H9 (cell line): ENCODE results near the gene STIM2. TPM values are rescaled to one million over a fixed set of nuclear protein-coding genes. Genes with fewer than 3 reads are reported as not detected.

Experiments
- DNase-seq: peaks from one replicate; pipeline ENCODE4 v3.0.0-alpha.2; 2017
- H2AFZ ChIP-seq: one replicate; pipeline ENCODE4 v1.6.1; 2013; ENCODE audit warnings: mild to moderate bottlenecking, low read length, control low read depth, moderate library complexity
- H2AK5ac ChIP-seq: 2 replicates; pipeline ENCODE4 v1.6.1; 2013; ENCODE audit warnings: low read length, control low read depth, mixed read lengths; ENCODE audit not compliant: insufficient read length
- H2BK120ac ChIP-seq: one replicate; pipeline ENCODE4 v1.6.1; 2013; ENCODE audit warnings: low read depth, mild to moderate bottlenecking, low read length, control low read depth, inconsistent platforms; ENCODE audit not compliant: poor library complexity, severe bottlenecking
- H2BK12ac ChIP-seq: 2 replicates; pipeline ENCODE4 v1.6.1; 2013; ENCODE audit warnings: low read length, control low read depth, mixed read lengths, low read depth; ENCODE audit not compliant: insufficient read length
- H2BK15ac ChIP-seq: 2 replicates; pipeline ENCODE4 v1.6.1; 2013; ENCODE audit warnings: low read depth, low read length, control low read depth
- H2BK20ac ChIP-seq: one replicate; pipeline ENCODE4 v1.6.1; 2013; ENCODE audit warnings: low read depth, mild to moderate bottlenecking, low read length, control low read depth, inconsistent platforms; ENCODE audit not compliant: poor library complexity, severe bottlenecking
- H2BK5ac ChIP-seq: 2 replicates; pipeline ENCODE4 v1.6.1; 2013; ENCODE audit warnings: low read length, control low read depth, mixed read lengths; ENCODE audit not compliant: insufficient read length
- H3K14ac ChIP-seq: 2 replicates; pipeline ENCODE4 v1.6.1; 2013; ENCODE audit warnings: low read length, control low read depth; ENCODE audit not compliant: insufficient read depth
- H3K18ac ChIP-seq: 2 replicates; pipeline ENCODE4 v1.6.1; 2013; ENCODE audit warnings: low read depth, mild to moderate bottlenecking, mixed read lengths, low read length, control low read depth; ENCODE audit not compliant: insufficient read length
- H3K23ac ChIP-seq: 2 replicates; pipeline ENCODE4 v1.6.1; 2013; ENCODE audit warnings: low read length, control low read depth, mixed read lengths, low read depth; ENCODE audit not compliant: insufficient read length
- H3K23me2 ChIP-seq: 2 replicates; pipeline ENCODE4 v1.6.1; 2013; ENCODE audit warnings: low read depth, mild to moderate bottlenecking, mixed read lengths, low read length, control low read depth; ENCODE audit not compliant: insufficient read length, poor library complexity, severe bottlenecking
- H3K27ac ChIP-seq: 2 replicates; pipeline ENCODE4 v1.5.1; 2013; ENCODE audit warnings: low read length, control low read depth, mixed read lengths, low read depth; ENCODE audit not compliant: insufficient read length
- H3K27me3 ChIP-seq: 2 replicates; pipeline ENCODE4 v1.6.1; 2013; ENCODE audit warnings: low read length, control low read depth, inconsistent platforms; ENCODE audit not compliant: insufficient read depth
- H3K4ac ChIP-seq: 2 replicates; pipeline ENCODE4 v1.6.1; 2013; ENCODE audit warnings: low read depth, mild to moderate bottlenecking, control low read depth, inconsistent platforms, low read length, moderate library complexity
- H3K4me1 ChIP-seq: 2 replicates; pipeline ENCODE4 v1.6.1; 2013; ENCODE audit warnings: low read length, control low read depth, inconsistent platforms; ENCODE audit not compliant: insufficient read depth
- H3K4me2 ChIP-seq: 2 replicates; pipeline ENCODE4 v1.6.1; 2013; ENCODE audit warnings: low read length, control low read depth, mixed read lengths; ENCODE audit not compliant: insufficient read length, insufficient read depth
- H3K56ac ChIP-seq: 2 replicates; pipeline ENCODE4 v1.6.1; 2013; ENCODE audit warnings: low read depth, mild to moderate bottlenecking, mixed read lengths, low read length, control low read depth; ENCODE audit not compliant: insufficient read length
- H3K79me1 ChIP-seq: 2 replicates; pipeline ENCODE4 v1.6.1; 2013; ENCODE audit warnings: low read depth, mild to moderate bottlenecking, moderate library complexity, low read length, control low read depth, inconsistent platforms; ENCODE audit not compliant: insufficient read depth, poor library complexity, severe bottlenecking
- H3K79me2 ChIP-seq: 2 replicates; pipeline ENCODE4 v1.6.1; 2013; ENCODE audit warnings: low read length, control low read depth, inconsistent platforms; ENCODE audit not compliant: insufficient read depth
- H3K9ac ChIP-seq: 2 replicates; pipeline ENCODE4 v1.6.1; 2013; ENCODE audit warnings: low read length, control low read depth, mixed read lengths; ENCODE audit not compliant: insufficient read length; ENCODE audit errors: extremely low read depth
- H3K9me3 ChIP-seq: one replicate; pipeline ENCODE4 v1.6.1; 2013; ENCODE audit warnings: low read depth, low read length, inconsistent platforms; ENCODE audit not compliant: control insufficient read depth
- H3T11ph ChIP-seq: one replicate; pipeline ENCODE4 v1.6.1; 2013; ENCODE audit warnings: mild to moderate bottlenecking, low read length, control low read depth, inconsistent platforms
- H4K20me1 ChIP-seq: one replicate; pipeline ENCODE4 v1.6.1; 2013; ENCODE audit not compliant: control insufficient read depth, insufficient read length, insufficient read depth
- H4K5ac ChIP-seq: 2 replicates; pipeline ENCODE4 v1.6.1; 2013; ENCODE audit warnings: low read depth, mild to moderate bottlenecking, mixed read lengths, low read length, control low read depth; ENCODE audit not compliant: insufficient read length
- H4K8ac ChIP-seq: replicated peaks from 2 replicates; pipeline ENCODE4 v1.6.1; 2013; ENCODE audit warnings: low read length, control low read depth, mixed read lengths, low read depth; ENCODE audit not compliant: insufficient read length
- H4K91ac ChIP-seq: 2 replicates; pipeline ENCODE4 v1.6.1; 2013; ENCODE audit warnings: low read depth, mild to moderate bottlenecking, moderate library complexity, mixed read lengths, low read length, control low read depth; ENCODE audit not compliant: insufficient read length
- H3K27ac Mint-ChIP-seq, 3 experiments: 2 replicates in 2 of 3; 3 replicates in 1 of 3; pipeline ENCODE4 v1.8.0; 2020 to 2021; ENCODE audit warnings: mixed read lengths in 3 of 3, mild to moderate bottlenecking in 1 of 3, moderate library complexity in 1 of 3
- H3K27me3 Mint-ChIP-seq: 2 replicates; pipeline ENCODE4 v1.8.0; 2021; ENCODE audit warnings: low read depth, mild to moderate bottlenecking, moderate library complexity, mixed read lengths
- H3K36me3 Mint-ChIP-seq, 3 experiments: 2 replicates in 2 of 3; 3 replicates in 1 of 3; pipeline ENCODE4 v1.8.0; 2020 to 2021; ENCODE audit warnings: low read depth in 3 of 3, mixed read lengths in 3 of 3; ENCODE audit not compliant: insufficient read depth in 1 of 3
- H3K4me1 Mint-ChIP-seq, 2 experiments: 2 replicates each; pipeline ENCODE4 v1.8.0; 2020; ENCODE audit warnings: mixed read lengths in 2 of 2
- H3K4me3 Mint-ChIP-seq, 2 experiments: 2 replicates in 1 of 2; 3 replicates in 1 of 2; pipeline ENCODE4 v1.8.0; 2020 to 2021; ENCODE audit warnings: mild to moderate bottlenecking in 2 of 2, mixed read lengths in 2 of 2, moderate library complexity in 1 of 2
- H3K9me3 Mint-ChIP-seq, 2 experiments: 2 replicates in 1 of 2; 3 replicates in 1 of 2; pipeline ENCODE4 v1.8.0; 2020; ENCODE audit warnings: mild to moderate bottlenecking in 2 of 2, mixed read lengths in 2 of 2, moderate library complexity in 1 of 2
- CTCF ChIP-seq: fragments of 200-600 bp; sonication (generic); conservative IDR thresholded peaks from 3 replicates; pipeline ENCODE4 v1.8.0; 2021; ENCODE audit warnings: antibody characterized with exemption, mild to moderate bottlenecking
- WGBS: extraction: QIAGEN DNeasy Blood & Tissue Kit; methylation state at CpG from one replicate; pipeline ENCODE4 v1.1.7; 2013; ENCODE audit warnings: missing lambda C conversion rate, low lambda C conversion rate, mixed read lengths; ENCODE audit not compliant: insufficient read length; ENCODE audit errors: extremely low coverage; 5-methylcytosine and 5-hydroxymethylcytosine counted together
- total RNA-seq: library from RNA; stranded (reverse); gene quantifications from 2 replicates; pipeline ENCODE4 v1.2.1, GENCODE V29; 2021

Gene STIM2
- total RNA-seq, 1 experiment from 2014 or later = 26.2 TPM

GRCh38 chr4:26916195-26916594 is 55.6 kb downstream of the STIM2 start:
- no peaks in the 10 kb centered on the region for H3K27me3 Mint-ChIP-seq
- no peak overlapping the region for H4K8ac ChIP-seq
- no peaks in the 10 kb centered on the region for H3K79me2 ChIP-seq
- no peaks in the 10 kb centered on the region for H3K9me3 ChIP-seq
- no peak overlapping the region for H3K4me3 Mint-ChIP-seq
- no peak overlapping the region for H2BK20ac ChIP-seq
- H2AK5ac ChIP-seq = no peak overlapping the region
- WGBS = no CpG with 5 or more reads among the region's 1 CpG
- no peak overlapping the region for H2BK120ac ChIP-seq
- peaks cover 2% of the 10 kb centered on the region; the same call in 1 of the 2 replicates for H3K4me1 ChIP-seq
- H3K23me2 ChIP-seq = no peaks in the 10 kb centered on the region
- no peak overlapping the region for H2BK15ac ChIP-seq
- H4K20me1 ChIP-seq = no peaks in the 10 kb centered on the region
- no peak for DNase-seq
- H3K27me3 ChIP-seq = no peaks in the 10 kb centered on the region
- no peak overlapping the region for H3K14ac ChIP-seq
- no peak overlapping the region for H2BK5ac ChIP-seq
- H3K56ac ChIP-seq = no peak overlapping the region
- no peak overlapping the region for H3K4ac ChIP-seq
- TF ChIP-seq CTCF = no peak
- no peak overlapping the region for H2AFZ ChIP-seq
- no peak overlapping the region for H3K23ac ChIP-seq
- H3T11ph ChIP-seq = no peak overlapping the region
- no peak overlapping the region for H2BK12ac ChIP-seq
- no peak overlapping the region for H3K18ac ChIP-seq
- no peaks in the 10 kb centered on the region for H3K9me3 Mint-ChIP-seq
- H3K27ac ChIP-seq = no peak overlapping the region
- H3K4me2 ChIP-seq = no peak overlapping the region
- no peak overlapping the region for H3K27ac Mint-ChIP-seq
- H4K91ac ChIP-seq = no peak overlapping the region
- peaks cover 18% of the 10 kb centered on the region in 2 experiments for H3K4me1 Mint-ChIP-seq
- H4K5ac ChIP-seq = no peak overlapping the region
- H3K9ac ChIP-seq = no peak overlapping the region
- peaks cover 2% of the 10 kb centered on the region for H3K79me1 ChIP-seq
- H3K36me3 Mint-ChIP-seq = peaks cover 4 to 12% (median 5%) of the 10 kb centered on the region in 3 experiments; a peak in 5 of 7 replicates
